Neural progenitor cell (in vitro differentiated cells): Measurements from ENCODE around the gene FOXO6. TPM values are rescaled to one million over a fixed set of nuclear protein-coding genes. Genes with fewer than 3 reads are reported as not detected.

ENCODE experiments used
- DNase-seq: peaks from one replicate; pipeline ENCODE4 v3.0.0-alpha.2; 2016; ENCODE audit warnings: low spot score
- H2AFZ ChIP-seq: fragments of 200-600 bp; sonication (generic); replicated peaks from 2 replicates; pipeline ENCODE4 v1.6.1; 2016; ENCODE audit warnings: antibody characterized with exemption
- H3F3A ChIP-seq: fragments of 200-600 bp; sonication (generic); 2 replicates; pipeline ENCODE4 v1.6.1; 2016; ENCODE audit warnings: antibody characterized with exemption, low read depth
- H3K27ac ChIP-seq: fragments of 200-600 bp; sonication (generic); 2 replicates; pipeline ENCODE4 v1.5.1; 2016; ENCODE audit warnings: mild to moderate bottlenecking
- H3K27me3 ChIP-seq: fragments of 200-600 bp; sonication (generic); 2 replicates; pipeline ENCODE4 v1.6.1; 2016; ENCODE audit warnings: mild to moderate bottlenecking, moderate library complexity
- H3K36me3 ChIP-seq: fragments of 200-600 bp; sonication (generic); 2 replicates; pipeline ENCODE4 v1.5.1; 2016
- H3K4me1 ChIP-seq: fragments of 200-600 bp; sonication (generic); 2 replicates; pipeline ENCODE4 v1.6.1; 2016; ENCODE audit warnings: mixed run types
- H3K4me2 ChIP-seq: fragments of 200-600 bp; sonication (generic); 2 replicates; pipeline ENCODE4 v1.6.1; 2016
- H3K4me3 ChIP-seq: fragments of 200-600 bp; sonication (generic); 2 replicates; pipeline ENCODE4 v1.5.1; 2016
- H3K79me2 ChIP-seq: fragments of 200-600 bp; sonication (generic); 2 replicates; pipeline ENCODE4 v1.6.1; 2016; ENCODE audit warnings: low read depth
- H3K9ac ChIP-seq: fragments of 200-600 bp; sonication (generic); 2 replicates; pipeline ENCODE4 v1.6.1; 2016
- H3K9me3 ChIP-seq: fragments of 200-600 bp; sonication (generic); 2 replicates; pipeline ENCODE4 v1.5.1; 2016; ENCODE audit warnings: low read depth
- H4K20me1 ChIP-seq: fragments of 200-600 bp; sonication (generic); 2 replicates; pipeline ENCODE4 v1.6.1; 2016; ENCODE audit warnings: low read depth
- H3K27ac Mint-ChIP-seq: 3 replicates; pipeline ENCODE4 v1.8.0; 2021; ENCODE audit warnings: mixed read lengths
- H3K27me3 Mint-ChIP-seq: 2 replicates; pipeline ENCODE4 v1.8.0; 2022; ENCODE audit warnings: low read depth, mild to moderate bottlenecking, inconsistent platforms, moderate library complexity, mixed read lengths; ENCODE audit not compliant: insufficient read depth
- H3K36me3 Mint-ChIP-seq: 3 replicates; pipeline ENCODE4 v1.8.0; 2021; ENCODE audit warnings: mixed read lengths
- H3K4me1 Mint-ChIP-seq: 3 replicates; pipeline ENCODE4 v1.8.0; 2021; ENCODE audit warnings: mixed read lengths
- H3K4me3 Mint-ChIP-seq: 3 replicates; pipeline ENCODE4 v1.8.0; 2021; ENCODE audit warnings: mild to moderate bottlenecking, moderate library complexity, mixed read lengths
- H3K9me3 Mint-ChIP-seq: 3 replicates; pipeline ENCODE4 v1.8.0; 2020; ENCODE audit warnings: mixed read lengths
- CTCF ChIP-seq: fragments of 200-600 bp; sonication (generic); IDR thresholded peaks from 2 replicates; pipeline ENCODE4 v1.5.1; 2017; ENCODE audit warnings: antibody characterized with exemption, mild to moderate bottlenecking
- EZH2 ChIP-seq: fragments of 200-600 bp; sonication (generic); IDR thresholded peaks from 2 replicates; pipeline ENCODE4 v1.6.1; 2017; ENCODE audit warnings: antibody characterized with exemption, mild to moderate bottlenecking, moderate library complexity
- EZH2phosphoT487 ChIP-seq: fragments of 200-600 bp; sonication (generic); IDR thresholded peaks from 2 replicates; pipeline ENCODE4 v1.6.1; 2017; ENCODE audit warnings: antibody characterized with exemption
- total RNA-seq: library from RNA; depleted of rRNA; stranded (reverse); fragments of >200 nt; gene quantifications from 2 replicates; pipeline ENCODE4 v1.2.3, GENCODE V29; 2015; ENCODE audit warnings: low replicate concordance

FOXO6 gene
- total RNA-seq, 1 donor from 2014 or later = not detected

GRCh38 chr1:41414716-41415306, 53.6 kb downstream of the FOXO6 start:
- no peak for TF ChIP-seq EZH2phosphoT487
- TF ChIP-seq EZH2 = no peak
- no peak for TF ChIP-seq CTCF
- H3K4me3 Mint-ChIP-seq = no peak overlapping the region

GRCh38 chr1:41416081-41416480, 54.8 kb downstream of the FOXO6 start:
- Histone ChIP-seq H2AFZ (no peak overlapping the region), H3K4me3 (no peak overlapping the region), H4K20me1 (no peaks in the 10 kb centered on the region), H3K9ac (no peak overlapping the region), H3K27me3 (no peaks in the 10 kb centered on the region), H3K36me3 (no peaks in the 10 kb centered on the region), H3K4me2 (no peak overlapping the region), H3K79me2 (no peaks in the 10 kb centered on the region), H3F3A (peaks cover 10% of the 10 kb centered on the region), H3K9me3 (no peaks in the 10 kb centered on the region), H3K4me1 (peaks cover 24% of the 10 kb centered on the region), H3K27ac (no peak overlapping the region)
- Mint-ChIP-seq H3K27me3 (peaks cover 15% of the 10 kb centered on the region), H3K9me3 (peaks cover 2% of the 10 kb centered on the region), H3K4me1 (peaks cover 27% of the 10 kb centered on the region), H3K27ac (no peak overlapping the region), H3K36me3 (no peaks in the 10 kb centered on the region), H3K4me3 (no peak overlapping the region)
- TF ChIP-seq EZH2phosphoT487 (no peak), EZH2 (no peak), CTCF (no peak)
- DNase-seq = no peak

More at GRCh38 chr1:41414716-41415306, 53.6 kb downstream of the FOXO6 start:
- Histone ChIP-seq H3K4me3 (no peak overlapping the region), H3K27ac (no peak overlapping the region), H3K9ac (no peak overlapping the region), H3K9me3 (no peaks in the 10 kb centered on the region), H2AFZ (no peak overlapping the region), H3K36me3 (no peaks in the 10 kb centered on the region), H3F3A (peaks cover 5% of the 10 kb centered on the region), H3K4me1 (peaks cover 14% of the 10 kb centered on the region), H3K4me2 (no peak overlapping the region), H3K79me2 (no peaks in the 10 kb centered on the region), H3K27me3 (no peaks in the 10 kb centered on the region), H4K20me1 (no peaks in the 10 kb centered on the region)
- Mint-ChIP-seq H3K9me3 (peaks cover 2% of the 10 kb centered on the region), H3K27me3 (peaks cover 19% of the 10 kb centered on the region), H3K36me3 (no peaks in the 10 kb centered on the region), H3K27ac (no peak overlapping the region), H3K4me1 (peaks cover 14% of the 10 kb centered on the region)
- DNase-seq = no peak

GRCh38 chr1:41416552-41417334, 55.5 kb downstream of the FOXO6 start:
- Histone ChIP-seq H2AFZ (no peak overlapping the region), H3K27ac (no peak overlapping the region), H4K20me1 (no peaks in the 10 kb centered on the region), H3K9ac (no peak overlapping the region), H3K27me3 (no peaks in the 10 kb centered on the region), H3K4me2 (no peak overlapping the region), H3K9me3 (no peaks in the 10 kb centered on the region), H3K4me3 (no peak overlapping the region), H3K4me1 (peaks cover 25% of the 10 kb centered on the region), H3F3A (peaks cover 11% of the 10 kb centered on the region), H3K36me3 (no peaks in the 10 kb centered on the region), H3K79me2 (no peaks in the 10 kb centered on the region)
- peak; percentile 86 for DNase-seq
- Mint-ChIP-seq H3K4me1 (peaks cover 30% of the 10 kb centered on the region), H3K9me3 (peaks cover 2% of the 10 kb centered on the region), H3K4me3 (peak overlapping the region; percentile 64), H3K36me3 (no peaks in the 10 kb centered on the region), H3K27me3 (peaks cover 17% of the 10 kb centered on the region), H3K27ac (peak overlapping the region; percentile 98)
- TF ChIP-seq CTCF (peak; percentile 98), EZH2 (no peak), EZH2phosphoT487 (no peak)
